H1 (cell line): ENCODE data around the gene BPIFB6. TPM values are rescaled to one million over a fixed set of nuclear protein-coding genes. Genes with fewer than 3 reads are reported as not detected.

Experiments
- CTCF ChIA-PET: fragments of 300-600 bp; sonication (Branson Sonifier 250); formaldehyde crosslinking; loops from one replicate; lab custom pipeline; 2021; ENCODE audit not compliant: partially characterized antibody; lab: Charles Lee
- POLR2A ChIA-PET: fragments of 300-600 bp; sonication (Branson Sonifier 250); formaldehyde crosslinking; loops from one replicate; lab custom pipeline; 2021; ENCODE audit warnings: inconsistent platforms; ENCODE audit not compliant: partially characterized antibody; lab: Charles Lee
- DNase-seq, 2 experiments: peaks; one replicate each; pipeline versions ENCODE4 v3.0.0 to v3.0.0-alpha.2; 2010 to 2022; ENCODE audit warnings: low spot score in 2 of 2, low read depth in 1 of 2, mixed read lengths in 1 of 2
- FAIRE-seq: peaks from 2 replicates; lab custom pipeline; 2011; peaks lifted over from hg19 to GRCh38; lab: Jason Lieb, UNC
- H2AFZ ChIP-seq: 2 replicates; pipeline ENCODE4 v1.8.1; 2012; ENCODE audit warnings: low read length, inconsistent platforms
- H2AK5ac ChIP-seq: 2 replicates; pipeline ENCODE4 v1.6.1; 2013; ENCODE audit warnings: low read depth, low read length
- H2BK120ac ChIP-seq: replicated peaks from 2 replicates; pipeline ENCODE3; 2013; ENCODE audit warnings: low read depth, low read length, inconsistent platforms
- H2BK12ac ChIP-seq: 2 replicates; pipeline ENCODE4 v1.6.1; 2013; ENCODE audit warnings: low read depth, low read length
- H2BK15ac ChIP-seq: 2 replicates; pipeline ENCODE4 v1.6.1; 2013; ENCODE audit warnings: low read length
- H2BK20ac ChIP-seq: 2 replicates; pipeline ENCODE4 v1.6.1; 2013; ENCODE audit warnings: low read length
- H2BK5ac ChIP-seq: 2 replicates; pipeline ENCODE4 v1.6.1; 2013; ENCODE audit warnings: low read depth, low read length
- H3K14ac ChIP-seq: 2 replicates; pipeline ENCODE4 v1.6.1; 2013; ENCODE audit warnings: inconsistent platforms; ENCODE audit not compliant: insufficient read length
- H3K18ac ChIP-seq: 2 replicates; pipeline ENCODE4 v1.6.1; 2013; ENCODE audit warnings: low read length; ENCODE audit errors: extremely low read depth
- H3K23ac ChIP-seq: 2 replicates; pipeline ENCODE4 v1.6.1; 2013; ENCODE audit warnings: inconsistent platforms; ENCODE audit not compliant: insufficient read length
- H3K23me2 ChIP-seq: 2 replicates; pipeline ENCODE4 v1.6.1; 2013; ENCODE audit warnings: low read depth, low read length
- H3K27ac ChIP-seq: 2 replicates; pipeline ENCODE4 v1.6.1; 2011; ENCODE audit warnings: low read depth, low read length, inconsistent platforms
- H3K27me3 ChIP-seq, 4 experiments: replicated peaks in 1 of 4; 1 replicate in 1 of 4; 2 replicates in 3 of 4; pipeline versions ENCODE4 v1.6.1 to v1.8.1; 2011 to 2013; ENCODE audit warnings: low read length in 3 of 4, mild to moderate bottlenecking in 3 of 4, inconsistent platforms in 2 of 4, mixed read lengths in 2 of 4, moderate library complexity in 1 of 4; ENCODE audit not compliant: control insufficient read depth in 3 of 4, insufficient read depth in 3 of 4; ENCODE audit errors: extremely low read depth in 1 of 4
- H3K36me3 ChIP-seq, 4 experiments: 2 replicates each; pipeline versions ENCODE4 v1.6.1 to v1.8.1; 2011 to 2013; ENCODE audit warnings: mild to moderate bottlenecking in 4 of 4, low read length in 3 of 4, moderate library complexity in 2 of 4, control low read depth in 1 of 4, inconsistent platforms in 1 of 4; ENCODE audit not compliant: insufficient read depth in 4 of 4, control insufficient read depth in 2 of 4
- H3K4ac ChIP-seq: replicated peaks from 2 replicates; pipeline ENCODE3; 2013; ENCODE audit warnings: low read length, low read depth, mixed read lengths, inconsistent platforms; ENCODE audit not compliant: insufficient read length
- H3K4me1 ChIP-seq, 4 experiments: replicated peaks in 1 of 4; 1 replicate in 1 of 4; 2 replicates in 3 of 4; pipeline versions ENCODE4 v1.6.1 to v1.8.1; 2011 to 2013; ENCODE audit warnings: low read length in 3 of 4, inconsistent platforms in 2 of 4, mixed read lengths in 1 of 4; ENCODE audit not compliant: insufficient read depth in 4 of 4, control insufficient read depth in 3 of 4
- H3K4me2 ChIP-seq, 2 experiments: 2 replicates each; pipeline versions ENCODE4 v1.6.1 to v1.8.1; 2011 to 2013; ENCODE audit warnings: low read depth in 2 of 2, low read length in 2 of 2, control low read depth in 1 of 2, inconsistent platforms in 1 of 2, mild to moderate bottlenecking in 1 of 2; ENCODE audit not compliant: insufficient read depth in 1 of 2
- H3K4me3 ChIP-seq, 4 experiments: fragments of 200-600, 300-600 bp in 1 of 4; sonication (generic), shearing (Covaris generic), sonication (Bioruptor Twin) in 1 of 4; 2 replicates each; pipeline versions ENCODE4 v1.5.1 to v1.8.1; 2011 to 2016; ENCODE audit warnings: low read length in 4 of 4, low read depth in 3 of 4, control low read depth in 2 of 4, inconsistent platforms in 2 of 4, mild to moderate bottlenecking in 2 of 4, mixed read lengths in 1 of 4, moderate library complexity in 1 of 4; ENCODE audit not compliant: insufficient read depth in 2 of 4; ENCODE audit errors: extremely low read depth in 1 of 4
- H3K56ac ChIP-seq: replicated peaks from 2 replicates; pipeline ENCODE3; 2013; ENCODE audit warnings: low read depth, mild to moderate bottlenecking, mixed read lengths, low read length, inconsistent platforms; ENCODE audit not compliant: insufficient read length
- H3K79me1 ChIP-seq: 2 replicates; pipeline ENCODE4 v1.6.1; 2013; ENCODE audit warnings: low read depth, low read length, control low read depth
- H3K79me2 ChIP-seq, 2 experiments: 2 replicates each; pipeline versions ENCODE4 v1.6.1 to v1.8.1; 2012 to 2013; ENCODE audit warnings: low read length in 2 of 2, mild to moderate bottlenecking in 2 of 2, inconsistent platforms in 1 of 2; ENCODE audit not compliant: insufficient read depth in 2 of 2, control insufficient read depth in 1 of 2
- H3K9ac ChIP-seq, 4 experiments: replicated peaks in 1 of 4; 1 replicate in 1 of 4; 2 replicates in 3 of 4; pipeline versions ENCODE4 v1.6.1 to v1.8.1; 2011 to 2013; ENCODE audit warnings: low read depth in 3 of 4, low read length in 3 of 4, control low read depth in 2 of 4, mild to moderate bottlenecking in 2 of 4, moderate library complexity in 2 of 4, inconsistent platforms in 1 of 4; ENCODE audit errors: extremely low read depth in 1 of 4
- H3K9me3 ChIP-seq, 2 experiments: 2 replicates each; pipeline versions ENCODE4 v1.6.1 to v1.8.1; 2012 to 2013; ENCODE audit warnings: mild to moderate bottlenecking in 2 of 2, moderate library complexity in 2 of 2, control low read depth in 1 of 2, inconsistent platforms in 1 of 2, low read depth in 1 of 2, low read length in 1 of 2, mixed read lengths in 1 of 2; ENCODE audit not compliant: insufficient read depth in 2 of 2
- H4K20me1 ChIP-seq, 2 experiments: replicated peaks in 1 of 2; 2 replicates each; pipeline versions ENCODE3 to v1.8.1; 2011 to 2013; ENCODE audit warnings: inconsistent platforms in 2 of 2, low read length in 2 of 2, mild to moderate bottlenecking in 1 of 2; ENCODE audit not compliant: insufficient read depth in 2 of 2, control insufficient read depth in 1 of 2
- H4K5ac ChIP-seq: 2 replicates; pipeline ENCODE4 v1.6.1; 2013; ENCODE audit warnings: low read length, low read depth, mixed read lengths, inconsistent platforms; ENCODE audit not compliant: insufficient read length
- H4K8ac ChIP-seq: 2 replicates; pipeline ENCODE4 v1.8.0; 2013; ENCODE audit warnings: mild to moderate bottlenecking, moderate library complexity, low read length, inconsistent platforms; ENCODE audit not compliant: insufficient read depth; ENCODE audit errors: extremely low read depth
- H4K91ac ChIP-seq: replicated peaks from 2 replicates; pipeline ENCODE3; 2013; ENCODE audit warnings: low read length, mixed read lengths, inconsistent platforms; ENCODE audit not compliant: insufficient read length
- CBX8 ChIP-seq: fragments of 300-800, 300-1000 bp; sonication (generic); IDR thresholded peaks from 2 replicates; pipeline ENCODE4 v1.7.1; 2016; ENCODE audit warnings: low read depth, low read length, borderline replicate concordance
- CHD2 ChIP-seq: IDR thresholded peaks from 2 replicates; pipeline ENCODE4 v1.6.1; 2012; ENCODE audit warnings: low read length, improper control_type of control experiment
- E2F6 ChIP-seq: IDR thresholded peaks from 2 replicates; pipeline ENCODE4 v1.6.1; 2012; ENCODE audit warnings: inconsistent platforms
- KDM5A ChIP-seq: fragments of 200-600 bp; IDR thresholded peaks from 2 replicates; pipeline ENCODE4 v1.7.1; 2012; ENCODE audit warnings: mild to moderate bottlenecking, low read length, inconsistent platforms, mixed read lengths
- NANOG ChIP-seq: IDR thresholded peaks from 2 replicates; pipeline ENCODE4 v1.6.1; 2011; ENCODE audit warnings: low read length, low read depth, mild to moderate bottlenecking, inconsistent platforms; ENCODE audit not compliant: insufficient read depth, poor library complexity, severe bottlenecking
- RAD21 ChIP-seq, 2 experiments: IDR thresholded peaks in 1 of 2; conservative IDR thresholded peaks in 1 of 2; 2 replicates each; pipeline ENCODE4 v1.6.1; 2011; ENCODE audit warnings: low read depth in 2 of 2, low read length in 2 of 2, improper control_type of control experiment in 1 of 2, inconsistent platforms in 1 of 2, mild to moderate bottlenecking in 1 of 2, moderate library complexity in 1 of 2
- RFX5 ChIP-seq: IDR thresholded peaks from 2 replicates; pipeline ENCODE4 v1.6.1; 2011; ENCODE audit warnings: low read depth, low read length, improper control_type of control experiment, borderline replicate concordance
- SP2 ChIP-seq: IDR thresholded peaks from 2 replicates; pipeline ENCODE4 v1.6.1; 2012; ENCODE audit warnings: mild to moderate bottlenecking, low read length, inconsistent platforms
- SUZ12 ChIP-seq: fragments of 200-600 bp; sonication (generic); IDR thresholded peaks from 2 replicates; pipeline ENCODE4 v1.6.1; 2012; ENCODE audit warnings: mild to moderate bottlenecking, inconsistent platforms, low read length, moderate library complexity, mixed read lengths
- WGBS, 2 experiments: shearing (Covaris generic) in 1 of 2; methylation state at CpG; one replicate each; pipeline versions ENCODE4 v1.1.6 to v1.1.7; 2013 to 2015; ENCODE audit warnings: low lambda C conversion rate in 2 of 2, mixed read lengths in 2 of 2, inconsistent platforms in 1 of 2, low coverage in 1 of 2, missing lambda C conversion rate in 1 of 2; ENCODE audit not compliant: insufficient replicate concordance in 2 of 2, insufficient coverage in 1 of 2, insufficient read length in 1 of 2; ENCODE audit errors: extremely low coverage in 1 of 2, missing lambda C conversion rate in 1 of 2; 5-methylcytosine and 5-hydroxymethylcytosine counted together
- polyA plus RNA-seq, 7 experiments: library from polyadenylated mRNA; depleted of rRNA in 3 of 7; stranded (reverse) in 5 of 7; unstranded in 2 of 7; fragments of >200 nt in 5 of 7; fragments of 200-250 nt in 2 of 7; gene quantifications; 1 replicate in 5 of 7; 2 replicates in 1 of 7; 4 replicates in 1 of 7; pipeline versions ENCODE4 v1.2.1 to v1.2.3, GENCODE V29; 2011 to 2013; ENCODE audit warnings: missing spikeins in 2 of 7, mixed read lengths in 2 of 7
- total RNA-seq: library from RNA; stranded (reverse); fragmentation: NEBNext Ultra II Directional; extraction: Animal tissue kit (Norgen Biotek cat#: 25700); gene quantifications from 2 replicates; pipeline ENCODE4 v1.2.1, GENCODE V29; 2021

Gene BPIFB6
- total and polyA plus RNA-seq, 2 of the 8 experiments (the other 6 are each of a cell fraction or from before 2014, with no cell fraction given), result not detected

DNA sequence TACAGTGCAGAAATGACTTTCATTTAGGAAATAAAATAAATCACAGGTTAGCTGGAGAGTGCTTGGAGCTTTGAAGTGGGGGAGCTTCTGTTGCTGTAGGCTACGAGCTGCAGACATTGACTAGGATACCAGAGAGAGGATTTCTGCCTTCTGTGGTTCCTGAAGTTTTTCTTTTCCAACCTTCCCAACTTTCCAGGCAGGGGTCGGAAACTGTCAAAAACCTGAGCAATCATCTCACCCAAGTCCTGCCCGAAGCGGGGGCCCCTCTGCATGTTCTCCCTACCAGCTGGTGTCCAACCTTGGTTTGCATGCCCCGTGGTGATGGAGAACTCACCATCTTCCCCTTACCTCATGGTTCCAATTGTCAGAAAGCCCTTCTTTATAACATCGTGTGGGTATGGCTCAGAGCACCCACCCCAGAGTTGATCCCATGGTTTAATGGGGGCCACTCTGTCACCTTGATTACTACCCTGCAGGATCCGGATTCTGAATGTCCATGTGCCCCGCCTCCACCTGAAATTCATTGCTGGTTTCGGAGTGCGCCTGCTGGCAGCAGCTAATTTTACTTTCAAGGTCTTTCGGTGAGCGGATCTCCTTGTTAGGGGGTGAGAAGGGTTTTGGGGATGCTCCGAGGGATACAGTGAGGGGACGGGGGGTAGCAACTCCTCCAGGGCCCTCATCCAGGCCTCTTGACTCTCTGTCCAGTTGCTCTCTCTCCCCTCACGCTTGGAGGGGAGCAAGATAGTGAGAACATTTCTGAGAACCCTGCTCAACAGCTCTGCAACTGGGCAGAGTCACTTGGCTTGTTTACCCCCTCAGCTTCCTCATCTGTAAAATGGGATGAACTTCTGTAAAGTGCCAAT is 18.9 kb upstream of the BPIFB6 start:
- CTCF ChIA-PET, result interaction anchor here (0.5 to 11.8 kb wide), 8 partner anchors 9 to 1510 kb away, joined by 3 to 86 read pairs (median 4); partner anchors contain the start of genes BPIFB2 and SUN5
- FAIRE-seq, result no peak

More for the DNA sequence above, 18.9 kb upstream of the BPIFB6 start:
- H3K4me2 ChIP-seq, result no peak overlapping the region
- POLR2A ChIA-PET, result no interaction called here
- TF ChIP-seq CHD2 (no peak), SUZ12 (no peak), SP2 (no peak), E2F6 (no peak), CBX8 (no peak), KDM5A (no peak), RFX5 (no peak), RAD21 (IDR thresholded peaks at IDR 0.05 in 1 of 2, conservative IDR thresholded peaks at IDR 0.05 in 1 of 2; ENCODE audit: low read depth in 2 of 2, low read length in 2 of 2) (no peak), NANOG (no peak)
- no peak overlapping the region for H3K4ac ChIP-seq
- no peak overlapping the region for H2BK12ac ChIP-seq
- no peaks in the 10 kb centered on the region for H3K79me2 ChIP-seq
- no peaks in the 10 kb centered on the region for H4K20me1 ChIP-seq
- no peaks in the 10 kb centered on the region for H3K23me2 ChIP-seq
- H3K14ac ChIP-seq, result no peak overlapping the region
- H2AK5ac ChIP-seq, result no peak overlapping the region
- H2BK120ac ChIP-seq, result no peak overlapping the region
- no peaks in the 10 kb centered on the region for H3K79me1 ChIP-seq
- no peak overlapping the region for H4K91ac ChIP-seq
- H4K5ac ChIP-seq, result no peak overlapping the region
- no peak overlapping the region for H2BK20ac ChIP-seq
- no peak overlapping the region for H3K4me3 ChIP-seq
- no peaks in the 10 kb centered on the region for H3K36me3 ChIP-seq
- H3K18ac ChIP-seq, result no peak overlapping the region
- H3K9me3 ChIP-seq, result no peaks in the 10 kb centered on the region
- DNase-seq, result no peak
- no peak overlapping the region for H3K23ac ChIP-seq
- no peak overlapping the region for H2BK5ac ChIP-seq
- no peak overlapping the region for H3K27ac ChIP-seq
- H3K27me3 ChIP-seq, result no peaks in the 10 kb centered on the region
- H3K4me1 ChIP-seq, result peaks cover 0 to 11% (median 0%) of the 10 kb centered on the region in 4 experiments; a peak in 2 of 7 replicates
- WGBS, 2 experiments, result 82% methylated on average over 15 of the region's 15 CpGs; no CpG with 5 or more reads in 1 of the 2 experiments
- no peak overlapping the region for H2BK15ac ChIP-seq
- H2AFZ ChIP-seq, result no peak overlapping the region
- no peak overlapping the region for H3K56ac ChIP-seq
- no peak overlapping the region for H4K8ac ChIP-seq
- no peak overlapping the region for H3K9ac ChIP-seq
